WTC11 (cell line): ENCODE measurements around the gene SORCS2. TPM values are rescaled to one million over a fixed set of nuclear protein-coding genes. Genes with fewer than 3 reads are reported as not detected.

Experiments
- ATAC-seq: fragments of 200-7000 bp; cut with Tn5 transposase; 2 replicates; pipeline ENCODE4 v1.10.0; 2021; ENCODE audit warnings: mild to moderate bottlenecking, moderate library complexity
- CTCF ChIA-PET: fragments of 300-600 bp; sonication (Branson Sonifier 250); formaldehyde crosslinking; loops from one replicate; lab custom pipeline; 2021; ENCODE audit warnings: antibody characterized with exemption; lab: Charles Lee
- POLR2A ChIA-PET: fragments of 350-600 bp; sonication (Branson Sonifier 250); formaldehyde crosslinking; loops from one replicate; lab custom pipeline; 2021; ENCODE audit warnings: antibody characterized with exemption; lab: Charles Lee
- DNase-seq: peaks from one replicate; pipeline ENCODE4 v3.0.0; 2021; ENCODE audit warnings: low spot score
- H3K27ac Mint-ChIP-seq: 2 replicates; pipeline ENCODE4 v1.8.0; 2021; ENCODE audit warnings: mixed read lengths
- H3K27me3 Mint-ChIP-seq: 2 replicates; pipeline ENCODE4 v1.8.0; 2021; ENCODE audit warnings: low read depth, mild to moderate bottlenecking, moderate library complexity, mixed read lengths
- H3K36me3 Mint-ChIP-seq: 2 replicates; pipeline ENCODE4 v1.8.0; 2021; ENCODE audit warnings: mixed read lengths
- H3K4me1 Mint-ChIP-seq: 2 replicates; pipeline ENCODE4 v1.8.0; 2022; ENCODE audit warnings: mixed read lengths
- H3K4me3 Mint-ChIP-seq: 2 replicates; pipeline ENCODE4 v1.8.0; 2021; ENCODE audit warnings: mild to moderate bottlenecking, moderate library complexity, mixed read lengths
- H3K9me3 Mint-ChIP-seq: 2 replicates; pipeline ENCODE4 v1.8.0; 2021; ENCODE audit warnings: mixed read lengths
- CBFB ChIP-seq: sonication (generic); formaldehyde crosslinking; IDR thresholded peaks from 2 replicates; pipeline ENCODE4 v1.8.1; 2022; ENCODE audit warnings: mild to moderate bottlenecking, low read depth, missing genetic modification reagents
- CREM ChIP-seq: sonication (generic); formaldehyde crosslinking; IDR thresholded peaks from 2 replicates; pipeline ENCODE4 v1.8.1; 2022; ENCODE audit warnings: mild to moderate bottlenecking, missing genetic modification reagents, moderate library complexity
- EMX1 ChIP-seq: fragments of 250-450 bp; sonication (Bioruptor Pico); IDR thresholded peaks from 2 replicates; pipeline ENCODE4 v1.8.0; 2021; ENCODE audit warnings: mild to moderate bottlenecking
- FOXJ3 ChIP-seq: sonication (generic); formaldehyde crosslinking; IDR thresholded peaks from 2 replicates; pipeline ENCODE4 v1.9.0; 2021; ENCODE audit warnings: missing genetic modification reagents, mild to moderate bottlenecking, borderline replicate concordance
- OVOL2 ChIP-seq: fragments of 250-450 bp; sonication (Bioruptor Pico); IDR thresholded peaks from 2 replicates; pipeline ENCODE4 v1.9.0; 2021; ENCODE audit warnings: mild to moderate bottlenecking, borderline replicate concordance
- PRDM15 ChIP-seq: sonication (generic); formaldehyde crosslinking; IDR thresholded peaks from 2 replicates; pipeline ENCODE4 v1.8.0; 2022; ENCODE audit warnings: missing genetic modification reagents
- RORB ChIP-seq: fragments of 250-450 bp; sonication (Bioruptor Pico); IDR thresholded peaks from 2 replicates; pipeline ENCODE4 v1.9.0; 2021; ENCODE audit warnings: mild to moderate bottlenecking
- SMAD3 ChIP-seq: sonication (generic); formaldehyde crosslinking; IDR thresholded peaks from 2 replicates; pipeline ENCODE4 v1.8.0; 2022; ENCODE audit warnings: missing genetic modification reagents, mild to moderate bottlenecking, borderline replicate concordance
- STAT6 ChIP-seq: sonication (generic); formaldehyde crosslinking; conservative IDR thresholded peaks from 2 replicates; pipeline ENCODE4 v1.8.1; 2023; ENCODE audit warnings: mild to moderate bottlenecking, low read depth, missing genetic modification reagents, moderate library complexity
- USF1 ChIP-seq: sonication (generic); formaldehyde crosslinking; IDR thresholded peaks from 2 replicates; pipeline ENCODE4 v1.8.0; 2022; ENCODE audit warnings: mild to moderate bottlenecking, missing genetic modification reagents
- ZBTB43 ChIP-seq: sonication (generic); formaldehyde crosslinking; IDR thresholded peaks from 2 replicates; pipeline ENCODE4 v1.8.1; 2023; ENCODE audit warnings: mild to moderate bottlenecking, missing genetic modification reagents
- ZNF138 ChIP-seq: sonication (generic); formaldehyde crosslinking; conservative IDR thresholded peaks from 2 replicates; pipeline ENCODE4 v1.8.1; 2022; ENCODE audit warnings: mild to moderate bottlenecking, moderate library complexity, missing genetic modification reagents
- ZNF232 ChIP-seq: sonication (generic); formaldehyde crosslinking; IDR thresholded peaks from 2 replicates; pipeline ENCODE4 v1.8.0; 2022; ENCODE audit warnings: mild to moderate bottlenecking, missing genetic modification reagents
- ZNF396 ChIP-seq: fragments of 250-450 bp; sonication (Bioruptor Pico); IDR thresholded peaks from 2 replicates; pipeline ENCODE4 v1.8.0; 2021; ENCODE audit warnings: mild to moderate bottlenecking, moderate library complexity, borderline replicate concordance
- total RNA-seq: library from RNA; stranded (reverse); gene quantifications from 3 replicates; pipeline ENCODE4 v1.2.3, GENCODE V29; 2021
- TF ChIP-seq, protein P1 (sequence below): fragments of 200-600 bp; IDR thresholded peaks from 2 replicates; pipeline ENCODE4 v1.8.0; 2022; ENCODE audit warnings: antibody characterized with exemption
- TF ChIP-seq, protein P2 (sequence below): sonication (generic); formaldehyde crosslinking; IDR thresholded peaks from 2 replicates; pipeline ENCODE4 v1.8.1; 2022; ENCODE audit warnings: missing genetic modification reagents, borderline replicate concordance
- TF ChIP-seq, protein P3 (sequence below): fragments of 250-450 bp; sonication (Bioruptor Pico); conservative IDR thresholded peaks from 2 replicates; pipeline ENCODE4 v1.9.0; 2021; ENCODE audit warnings: mild to moderate bottlenecking
- TF ChIP-seq, protein P4 (sequence below): fragments of 250-450 bp; sonication (Bioruptor Pico); IDR thresholded peaks from 2 replicates; pipeline ENCODE4 v2.1.2; 2022; ENCODE audit warnings: mild to moderate bottlenecking, moderate library complexity
- TF ChIP-seq, protein P5 (sequence below): sonication (generic); formaldehyde crosslinking; conservative IDR thresholded peaks from 2 replicates; pipeline ENCODE4 v1.8.1; 2022; ENCODE audit warnings: mild to moderate bottlenecking, missing genetic modification reagents

Gene SORCS2
- total RNA-seq, 1 experiment from 2014 or later, result 6.6 TPM

DNA sequence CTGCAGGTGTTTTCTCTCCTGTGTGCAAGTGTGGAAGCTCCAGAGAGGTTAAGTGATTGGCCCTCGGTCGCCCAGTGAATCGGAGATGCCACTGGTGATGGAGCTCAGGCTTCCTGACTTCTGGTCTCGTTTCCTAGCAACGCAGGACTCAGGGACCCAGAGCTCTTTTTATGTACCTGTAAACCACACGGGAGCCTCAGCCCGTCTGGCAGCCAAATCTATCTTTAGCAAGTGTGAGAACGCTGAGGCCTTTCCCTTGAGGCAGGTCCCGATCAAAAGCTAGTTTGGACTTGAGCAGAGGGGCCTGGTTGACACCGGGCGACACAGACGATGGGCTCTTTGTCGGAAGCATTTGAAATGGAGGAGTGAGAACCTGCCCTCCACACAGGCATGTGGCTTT lies 116.8 kb downstream of the SORCS2 start (continued):
- TF ChIP-seq PRDM15, result no peak
- TF ChIP-seq, protein P1, sequence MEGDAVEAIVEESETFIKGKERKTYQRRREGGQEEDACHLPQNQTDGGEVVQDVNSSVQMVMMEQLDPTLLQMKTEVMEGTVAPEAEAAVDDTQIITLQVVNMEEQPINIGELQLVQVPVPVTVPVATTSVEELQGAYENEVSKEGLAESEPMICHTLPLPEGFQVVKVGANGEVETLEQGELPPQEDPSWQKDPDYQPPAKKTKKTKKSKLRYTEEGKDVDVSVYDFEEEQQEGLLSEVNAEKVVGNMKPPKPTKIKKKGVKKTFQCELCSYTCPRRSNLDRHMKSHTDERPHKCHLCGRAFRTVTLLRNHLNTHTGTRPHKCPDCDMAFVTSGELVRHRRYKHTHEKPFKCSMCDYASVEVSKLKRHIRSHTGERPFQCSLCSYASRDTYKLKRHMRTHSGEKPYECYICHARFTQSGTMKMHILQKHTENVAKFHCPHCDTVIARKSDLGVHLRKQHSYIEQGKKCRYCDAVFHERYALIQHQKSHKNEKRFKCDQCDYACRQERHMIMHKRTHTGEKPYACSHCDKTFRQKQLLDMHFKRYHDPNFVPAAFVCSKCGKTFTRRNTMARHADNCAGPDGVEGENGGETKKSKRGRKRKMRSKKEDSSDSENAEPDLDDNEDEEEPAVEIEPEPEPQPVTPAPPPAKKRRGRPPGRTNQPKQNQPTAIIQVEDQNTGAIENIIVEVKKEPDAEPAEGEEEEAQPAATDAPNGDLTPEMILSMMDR, result no peak
- TF ChIP-seq, protein P2, sequence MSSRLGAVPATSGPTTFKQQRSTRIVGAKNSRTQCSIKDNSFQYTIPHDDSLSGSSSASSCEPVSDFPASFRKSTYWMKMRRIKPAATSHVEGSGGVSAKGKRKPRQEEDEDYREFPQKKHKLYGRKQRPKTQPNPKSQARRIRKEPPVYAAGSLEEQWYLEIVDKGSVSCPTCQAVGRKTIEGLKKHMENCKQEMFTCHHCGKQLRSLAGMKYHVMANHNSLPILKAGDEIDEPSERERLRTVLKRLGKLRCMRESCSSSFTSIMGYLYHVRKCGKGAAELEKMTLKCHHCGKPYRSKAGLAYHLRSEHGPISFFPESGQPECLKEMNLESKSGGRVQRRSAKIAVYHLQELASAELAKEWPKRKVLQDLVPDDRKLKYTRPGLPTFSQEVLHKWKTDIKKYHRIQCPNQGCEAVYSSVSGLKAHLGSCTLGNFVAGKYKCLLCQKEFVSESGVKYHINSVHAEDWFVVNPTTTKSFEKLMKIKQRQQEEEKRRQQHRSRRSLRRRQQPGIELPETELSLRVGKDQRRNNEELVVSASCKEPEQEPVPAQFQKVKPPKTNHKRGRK (CRISPR knock-in tag), result no peak
- no peak for TF ChIP-seq CREM (CRISPR knock-in tag)
- no peak for TF ChIP-seq SMAD3 (CRISPR knock-in tag)
- TF ChIP-seq ZBTB43, result no peak
- no peak for TF ChIP-seq STAT6 (CRISPR knock-in tag)
- TF ChIP-seq, protein P3, sequence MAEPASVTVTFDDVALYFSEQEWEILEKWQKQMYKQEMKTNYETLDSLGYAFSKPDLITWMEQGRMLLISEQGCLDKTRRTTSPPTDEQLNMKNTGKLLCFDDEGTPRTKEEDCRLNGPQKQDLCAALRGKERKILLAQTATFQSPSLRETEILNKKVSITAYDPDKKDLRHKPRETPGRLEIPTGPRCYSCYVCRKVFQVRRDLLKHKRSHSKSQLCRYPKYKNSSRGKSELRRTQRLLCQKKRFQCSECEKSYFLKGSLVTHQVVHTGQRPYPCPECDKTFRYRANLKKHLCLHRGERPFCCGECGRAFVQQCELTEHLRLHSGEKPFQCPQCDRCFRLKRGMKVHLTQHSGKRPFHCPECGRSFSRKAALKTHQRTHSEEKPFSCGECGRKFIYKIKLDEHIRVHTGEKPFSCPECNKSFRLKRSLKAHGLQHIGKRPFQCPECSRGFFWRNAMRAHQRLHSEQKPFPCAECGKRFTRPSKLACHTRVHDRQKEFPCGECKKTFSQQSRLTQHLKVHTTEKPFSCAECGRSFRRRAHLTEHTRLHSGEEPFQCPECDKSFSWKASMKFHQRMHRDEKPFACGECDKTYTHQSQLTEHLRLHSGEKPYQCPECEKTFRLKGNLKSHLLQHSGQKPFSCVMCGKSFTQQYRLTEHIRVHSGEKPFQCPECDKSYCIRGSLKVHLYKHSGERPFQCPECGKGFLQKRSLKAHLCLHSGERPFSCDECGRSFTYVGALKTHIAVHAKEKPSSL, result no peak

DNA sequence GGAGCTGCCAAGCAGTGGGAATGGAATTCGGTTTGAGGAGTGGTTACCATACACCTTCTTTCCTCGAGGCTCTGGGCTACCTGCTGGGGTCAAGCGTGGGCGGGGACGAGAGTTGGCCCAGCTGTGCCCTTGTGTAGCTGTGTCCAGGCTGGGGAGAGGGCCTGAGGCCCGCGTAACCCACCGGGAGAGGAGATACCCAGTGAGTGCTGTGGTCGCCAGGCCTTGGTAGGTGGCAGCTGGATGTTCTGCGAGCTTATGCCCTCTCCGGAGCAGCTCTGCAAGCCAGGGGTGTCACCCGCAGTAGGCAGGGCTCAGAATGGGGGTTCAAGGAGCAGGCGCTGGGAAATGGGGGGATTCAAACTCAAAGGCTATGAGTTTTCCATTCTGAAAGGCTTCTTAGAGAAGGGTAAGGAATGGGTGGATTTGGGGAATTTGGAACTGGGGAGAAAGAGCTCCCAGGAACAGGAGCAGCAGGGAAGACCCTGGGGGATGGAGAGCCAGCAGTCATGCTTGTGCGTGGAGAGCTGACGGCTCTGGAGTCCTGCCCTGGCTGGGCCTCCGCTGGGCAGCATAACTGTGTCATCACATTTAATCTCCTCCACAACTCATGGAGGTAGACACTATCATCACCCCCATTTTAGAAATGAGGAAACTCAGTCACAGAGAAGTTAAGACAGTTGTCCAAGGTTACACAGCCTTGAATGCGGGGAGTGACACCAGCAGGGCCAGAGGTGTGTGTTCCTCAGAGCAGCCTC lies 117.5 kb downstream of the SORCS2 start:
- no peak for ATAC-seq
- ChIA-PET CTCF (interaction anchor here (0.8 to 2.4 kb wide), 4 partner anchors 25 to 153 kb away, joined by 3 to 11 read pairs (median 3); no protein-coding TSS in a partner anchor), POLR2A (interaction anchor here (0.6 kb wide), 1 partner anchor 10 kb away, joined by 3 read pairs; no protein-coding TSS in a partner anchor)
- Mint-ChIP-seq H3K36me3 (no peaks in the 10 kb centered on the region), H3K4me1 (peaks cover 22% of the 10 kb centered on the region), H3K27me3 (no peaks in the 10 kb centered on the region), H3K4me3 (no peak overlapping the region), H3K9me3 (no peaks in the 10 kb centered on the region), H3K27ac (no peak overlapping the region; the same call in 1 of the 2 replicates)
- DNase-seq, result no peak
- TF ChIP-seq EMX1 (CRISPR knock-in tag) (no peak), FOXJ3 (no peak), RORB (CRISPR knock-in tag) (no peak), ZNF138 (CRISPR knock-in tag) (no peak), ZNF232 (CRISPR knock-in tag) (no peak), ZNF396 (no peak), USF1 (no peak), OVOL2 (CRISPR knock-in tag) (no peak), CBFB (CRISPR knock-in tag) (no peak)
- TF ChIP-seq, protein P4, sequence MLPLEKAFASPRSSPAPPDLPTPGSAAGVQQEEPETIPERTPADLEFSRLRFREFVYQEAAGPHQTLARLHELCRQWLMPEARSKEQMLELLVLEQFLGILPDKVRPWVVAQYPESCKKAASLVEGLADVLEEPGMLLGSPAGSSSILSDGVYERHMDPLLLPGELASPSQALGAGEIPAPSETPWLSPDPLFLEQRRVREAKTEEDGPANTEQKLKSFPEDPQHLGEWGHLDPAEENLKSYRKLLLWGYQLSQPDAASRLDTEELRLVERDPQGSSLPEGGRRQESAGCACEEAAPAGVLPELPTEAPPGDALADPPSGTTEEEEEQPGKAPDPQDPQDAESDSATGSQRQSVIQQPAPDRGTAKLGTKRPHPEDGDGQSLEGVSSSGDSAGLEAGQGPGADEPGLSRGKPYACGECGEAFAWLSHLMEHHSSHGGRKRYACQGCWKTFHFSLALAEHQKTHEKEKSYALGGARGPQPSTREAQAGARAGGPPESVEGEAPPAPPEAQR (CRISPR knock-in tag), result no peak
- TF ChIP-seq, protein P5, sequence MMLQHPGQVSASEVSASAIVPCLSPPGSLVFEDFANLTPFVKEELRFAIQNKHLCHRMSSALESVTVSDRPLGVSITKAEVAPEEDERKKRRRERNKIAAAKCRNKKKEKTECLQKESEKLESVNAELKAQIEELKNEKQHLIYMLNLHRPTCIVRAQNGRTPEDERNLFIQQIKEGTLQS (CRISPR knock-in tag), result no peak
